ENCODE measurements around the gene VANGL2.

Gene VANGL2

DNA sequence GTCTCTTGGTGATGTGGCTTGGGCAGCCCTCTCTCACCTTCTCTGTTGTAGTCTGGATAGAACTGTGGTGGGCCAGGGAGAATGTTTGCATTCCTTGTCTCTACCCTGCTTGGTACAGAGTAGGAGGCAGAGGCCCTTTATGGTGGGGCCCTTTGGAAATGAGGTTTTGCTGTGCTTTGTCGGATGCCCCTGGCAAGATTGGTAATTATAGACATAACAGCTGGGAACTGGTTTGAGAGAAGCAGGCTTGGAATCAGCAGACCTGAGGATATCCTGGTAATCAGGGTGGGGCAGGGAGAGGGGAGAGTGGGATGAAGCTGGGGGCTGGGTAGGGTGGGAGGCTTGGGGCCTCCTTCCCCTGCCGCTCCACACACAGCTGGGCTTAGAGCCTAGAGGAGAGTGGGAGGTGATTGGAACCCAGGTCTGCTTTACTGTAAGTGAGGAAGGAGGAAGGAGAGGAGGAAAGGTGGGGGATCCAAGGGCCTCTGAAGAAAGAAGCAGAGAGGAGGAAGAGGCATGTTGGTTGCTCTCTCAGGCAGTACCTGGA lies 5.0 kb downstream of the VANGL2 start:
- Histone ChIP-seq H3K27ac (ENCODE audit: insufficient read depth, low read length, poor library complexity, severe bottlenecking) (no peak overlapping the region), H3K27me3 (replicated peaks; ENCODE audit: control insufficient read depth, insufficient read depth, low read length, poor library complexity, severe bottlenecking) (peaks cover 10% of the 10 kb centered on the region), H3K36me3 (ENCODE audit: control insufficient read depth, insufficient read depth, low read length) (no peaks in the 10 kb centered on the region), H3K9me3 (ENCODE audit: control insufficient read depth, low read length) (no peaks in the 10 kb centered on the region), H3K4me3 (ENCODE audit: insufficient read depth, low read depth, low read length, poor library complexity, severe bottlenecking) (no peak overlapping the region), H3K4me1 (ENCODE audit: control insufficient read depth, insufficient read depth, low read length, poor library complexity, severe bottlenecking) (peaks cover 7% of the 10 kb centered on the region)
- no peak for DNase-seq

DNA sequence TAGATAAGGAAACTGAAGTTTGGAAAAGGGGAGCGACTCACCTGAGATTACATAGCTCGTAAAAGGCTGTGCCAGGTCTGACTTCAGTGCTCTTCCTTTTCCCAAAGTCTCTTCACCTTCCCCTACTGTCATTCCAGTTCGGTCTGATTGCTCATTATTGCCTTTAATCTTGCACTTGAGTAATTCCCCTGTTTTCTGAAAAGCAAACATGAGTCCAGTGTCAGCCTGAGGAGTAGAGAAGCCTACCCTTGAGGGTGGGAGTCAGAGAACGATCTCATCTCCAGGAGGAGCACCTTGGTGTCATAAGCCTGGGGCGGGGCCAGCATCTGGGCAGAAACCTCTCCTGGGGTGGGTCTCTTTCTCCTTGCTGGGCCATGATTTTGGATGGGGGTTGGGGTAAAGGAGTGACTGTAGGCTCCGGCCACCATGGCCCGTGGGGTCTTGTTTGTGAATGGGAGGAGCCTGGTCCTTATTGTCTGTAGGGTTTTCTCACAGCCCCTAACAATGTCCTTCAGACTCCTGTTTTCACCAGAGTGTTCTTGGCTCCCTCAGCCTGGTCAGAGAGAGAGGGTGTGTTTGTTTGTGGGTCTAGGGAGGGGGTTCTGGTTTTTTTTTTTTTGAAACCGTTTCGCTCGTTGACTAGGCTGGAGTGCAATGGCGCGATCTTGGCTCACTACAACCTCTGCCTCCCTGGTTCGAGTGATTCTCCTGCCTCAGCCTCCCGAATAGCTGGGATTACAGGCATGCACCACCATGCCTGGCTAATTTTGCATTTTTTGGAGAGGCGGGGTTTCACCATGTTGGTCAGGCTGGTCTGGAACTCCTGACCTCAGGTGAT lies 6.0 kb downstream of the VANGL2 start:
- Histone ChIP-seq H3K27me3 (replicated peaks; ENCODE audit: control insufficient read depth, insufficient read depth, low read length, poor library complexity, severe bottlenecking) (peaks cover 3% of the 10 kb centered on the region), H3K36me3 (ENCODE audit: control insufficient read depth, insufficient read depth, low read length) (no peaks in the 10 kb centered on the region), H3K9me3 (ENCODE audit: control insufficient read depth, low read length) (no peaks in the 10 kb centered on the region), H3K4me1 (ENCODE audit: control insufficient read depth, insufficient read depth, low read length, poor library complexity, severe bottlenecking) (no peaks in the 10 kb centered on the region), H3K27ac (ENCODE audit: insufficient read depth, low read length, poor library complexity, severe bottlenecking) (no peak overlapping the region), H3K4me3 (ENCODE audit: insufficient read depth, low read depth, low read length, poor library complexity, severe bottlenecking) (no peak overlapping the region)
- no peak for DNase-seq

DNA sequence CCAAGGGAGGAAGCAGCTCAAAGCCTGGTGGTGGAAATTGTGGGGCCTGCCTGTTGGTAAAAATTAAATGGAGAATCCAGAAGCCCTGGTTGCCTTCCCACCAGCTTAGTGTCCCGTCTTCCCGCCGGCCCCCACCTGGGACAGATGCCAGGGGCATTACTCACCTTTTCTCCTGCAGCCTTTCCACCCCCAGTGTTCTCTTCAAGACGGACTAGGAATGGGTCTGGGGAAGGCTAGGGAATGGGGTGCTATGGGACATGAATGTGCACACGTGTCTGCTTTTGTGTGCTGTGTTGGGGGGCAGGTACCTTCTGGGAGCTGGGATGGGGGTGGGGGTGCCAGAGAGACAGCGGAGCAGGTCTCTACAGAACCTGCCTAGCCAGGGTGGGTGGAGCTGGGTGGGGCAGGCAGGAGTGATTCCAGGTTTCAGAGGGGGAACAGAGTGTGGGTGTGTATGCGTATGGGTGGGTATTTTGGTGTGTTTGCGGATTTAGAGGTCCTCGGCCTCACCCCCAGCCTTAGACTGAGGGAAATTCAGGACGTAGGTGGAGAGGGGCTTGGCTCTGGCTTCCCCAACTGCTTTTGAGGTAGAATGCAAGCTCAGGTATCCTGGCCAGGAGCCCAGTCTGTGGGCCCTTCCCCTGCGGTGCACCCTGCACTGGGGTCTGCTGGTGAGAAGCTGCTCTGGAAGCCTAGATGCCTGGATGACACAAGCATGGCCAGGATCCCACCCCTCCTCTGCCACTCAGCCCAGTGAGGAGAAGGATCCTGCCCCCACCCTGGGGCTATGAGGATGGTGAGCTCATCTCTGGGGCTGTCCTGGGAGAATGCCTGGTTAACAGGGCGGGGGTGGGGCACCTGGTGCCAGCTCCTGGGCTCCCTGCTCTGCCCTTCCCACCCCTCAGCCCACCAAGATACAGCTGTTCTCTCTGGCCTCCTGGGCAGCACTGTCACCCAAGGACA lies 7.8 kb downstream of the VANGL2 start:
- Histone ChIP-seq H3K27ac (ENCODE audit: insufficient read depth, low read length, poor library complexity, severe bottlenecking) (no peak overlapping the region), H3K36me3 (ENCODE audit: control insufficient read depth, insufficient read depth, low read length) (no peaks in the 10 kb centered on the region), H3K27me3 (replicated peaks; ENCODE audit: control insufficient read depth, insufficient read depth, low read length, poor library complexity, severe bottlenecking) (no peaks in the 10 kb centered on the region), H3K4me1 (ENCODE audit: control insufficient read depth, insufficient read depth, low read length, poor library complexity, severe bottlenecking) (no peaks in the 10 kb centered on the region), H3K4me3 (ENCODE audit: insufficient read depth, low read depth, low read length, poor library complexity, severe bottlenecking) (no peak overlapping the region), H3K9me3 (ENCODE audit: control insufficient read depth, low read length) (no peaks in the 10 kb centered on the region)
- no peak for DNase-seq

DNA sequence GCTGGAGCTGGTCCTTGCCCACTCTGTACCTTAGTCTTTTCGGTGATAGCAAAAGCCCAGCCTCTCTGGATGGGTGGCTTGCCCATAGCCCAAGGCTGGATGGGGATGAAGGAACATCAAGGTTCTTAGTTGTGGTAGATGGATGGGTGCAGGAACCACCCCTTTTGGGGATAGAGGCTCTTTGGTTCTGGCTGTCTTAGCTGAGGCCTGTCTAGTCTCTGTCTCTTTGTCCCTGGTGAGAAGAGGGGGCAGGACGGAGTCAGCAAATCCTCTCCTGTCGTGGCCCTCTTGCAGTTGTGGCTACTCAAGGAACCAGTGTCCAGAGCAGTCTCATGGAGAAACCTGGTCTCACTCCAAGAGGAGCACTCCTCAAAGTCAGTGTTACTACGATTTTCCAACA lies 8.5 kb downstream of the VANGL2 start:
- no peaks in the 10 kb centered on the region for H3K4me1 ChIP-seq (ENCODE audit: control insufficient read depth, insufficient read depth, low read length, poor library complexity, severe bottlenecking)
- no peaks in the 10 kb centered on the region for H3K36me3 ChIP-seq (ENCODE audit: control insufficient read depth, insufficient read depth, low read length)
- H3K27ac ChIP-seq (ENCODE audit: insufficient read depth, low read length, poor library complexity, severe bottlenecking): no peak overlapping the region
- no peaks in the 10 kb centered on the region for H3K27me3 ChIP-seq (replicated peaks; ENCODE audit: control insufficient read depth, insufficient read depth, low read length, poor library complexity, severe bottlenecking)
- no peaks in the 10 kb centered on the region for H3K9me3 ChIP-seq (ENCODE audit: control insufficient read depth, low read length)
- DNase-seq: no peak
- no peak overlapping the region for H3K4me3 ChIP-seq (ENCODE audit: insufficient read depth, low read depth, low read length, poor library complexity, severe bottlenecking)

DNA sequence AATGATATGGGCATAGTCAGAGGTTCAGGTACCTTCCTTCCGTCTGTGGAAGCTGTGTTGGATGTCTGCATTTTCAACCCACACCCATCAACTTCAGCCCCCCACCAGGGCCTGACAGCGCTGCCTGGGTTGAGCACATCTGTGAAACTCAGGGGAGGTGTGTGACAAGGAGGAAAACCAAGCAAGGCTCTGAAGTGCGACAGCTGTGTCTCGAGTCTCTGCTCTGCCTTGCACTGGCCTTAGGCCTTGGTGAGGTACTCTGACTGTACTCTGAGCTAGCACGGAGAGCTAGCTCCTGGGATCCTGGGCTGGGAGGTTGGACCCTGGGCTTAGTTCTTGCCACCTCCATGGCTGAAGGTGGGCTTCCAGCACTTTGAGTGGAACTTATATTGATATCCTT lies 9.1 kb downstream of the VANGL2 start:
- H3K4me1 ChIP-seq (ENCODE audit: control insufficient read depth, insufficient read depth, low read length, poor library complexity, severe bottlenecking): no peaks in the 10 kb centered on the region
- H3K27ac ChIP-seq (ENCODE audit: insufficient read depth, low read length, poor library complexity, severe bottlenecking): no peak overlapping the region
- H3K9me3 ChIP-seq (ENCODE audit: control insufficient read depth, low read length): no peaks in the 10 kb centered on the region
- no peak for DNase-seq
- H3K36me3 ChIP-seq (ENCODE audit: control insufficient read depth, insufficient read depth, low read length): no peaks in the 10 kb centered on the region
- H3K27me3 ChIP-seq (replicated peaks; ENCODE audit: control insufficient read depth, insufficient read depth, low read length, poor library complexity, severe bottlenecking): no peaks in the 10 kb centered on the region
- no peak overlapping the region for H3K4me3 ChIP-seq (ENCODE audit: insufficient read depth, low read depth, low read length, poor library complexity, severe bottlenecking)

DNA sequence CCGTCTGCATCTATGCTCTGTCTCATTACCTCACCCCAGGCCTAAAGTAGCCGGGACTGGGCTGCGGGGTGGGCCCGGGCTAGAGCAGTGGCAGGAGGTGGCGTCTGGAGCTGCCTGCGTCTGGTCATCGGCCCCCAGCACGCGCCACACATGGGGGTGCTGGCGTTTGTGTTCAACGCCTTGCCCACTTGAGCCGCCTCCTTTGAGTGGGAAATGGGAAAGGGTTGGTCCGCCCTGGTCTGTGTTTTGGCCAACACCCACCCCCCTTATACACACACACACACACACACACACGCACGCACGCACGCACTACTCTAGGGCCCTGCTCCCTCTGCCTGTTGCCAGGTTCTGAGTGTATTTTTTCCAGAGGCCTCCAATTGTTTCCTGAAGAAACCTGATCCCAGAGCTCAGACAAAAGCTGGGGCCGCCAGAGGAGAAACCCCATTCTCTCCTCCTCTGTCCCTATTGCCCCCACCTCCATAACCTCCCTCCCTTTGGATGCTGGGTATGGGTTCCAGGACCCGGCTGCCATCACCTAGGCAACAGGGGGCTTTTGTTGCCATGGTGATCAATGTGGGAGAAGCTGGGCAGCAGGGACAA lies 10.1 kb downstream of the VANGL2 start:
- H3K27ac ChIP-seq (ENCODE audit: insufficient read depth, low read length, poor library complexity, severe bottlenecking): no peak overlapping the region
- H3K4me1 ChIP-seq (ENCODE audit: control insufficient read depth, insufficient read depth, low read length, poor library complexity, severe bottlenecking): no peaks in the 10 kb centered on the region
- no peak overlapping the region for H3K4me3 ChIP-seq (ENCODE audit: insufficient read depth, low read depth, low read length, poor library complexity, severe bottlenecking)
- no peaks in the 10 kb centered on the region for H3K36me3 ChIP-seq (ENCODE audit: control insufficient read depth, insufficient read depth, low read length)
- H3K27me3 ChIP-seq (replicated peaks; ENCODE audit: control insufficient read depth, insufficient read depth, low read length, poor library complexity, severe bottlenecking): no peaks in the 10 kb centered on the region
- no peak for DNase-seq
- H3K9me3 ChIP-seq (ENCODE audit: control insufficient read depth, low read length): no peaks in the 10 kb centered on the region

DNA sequence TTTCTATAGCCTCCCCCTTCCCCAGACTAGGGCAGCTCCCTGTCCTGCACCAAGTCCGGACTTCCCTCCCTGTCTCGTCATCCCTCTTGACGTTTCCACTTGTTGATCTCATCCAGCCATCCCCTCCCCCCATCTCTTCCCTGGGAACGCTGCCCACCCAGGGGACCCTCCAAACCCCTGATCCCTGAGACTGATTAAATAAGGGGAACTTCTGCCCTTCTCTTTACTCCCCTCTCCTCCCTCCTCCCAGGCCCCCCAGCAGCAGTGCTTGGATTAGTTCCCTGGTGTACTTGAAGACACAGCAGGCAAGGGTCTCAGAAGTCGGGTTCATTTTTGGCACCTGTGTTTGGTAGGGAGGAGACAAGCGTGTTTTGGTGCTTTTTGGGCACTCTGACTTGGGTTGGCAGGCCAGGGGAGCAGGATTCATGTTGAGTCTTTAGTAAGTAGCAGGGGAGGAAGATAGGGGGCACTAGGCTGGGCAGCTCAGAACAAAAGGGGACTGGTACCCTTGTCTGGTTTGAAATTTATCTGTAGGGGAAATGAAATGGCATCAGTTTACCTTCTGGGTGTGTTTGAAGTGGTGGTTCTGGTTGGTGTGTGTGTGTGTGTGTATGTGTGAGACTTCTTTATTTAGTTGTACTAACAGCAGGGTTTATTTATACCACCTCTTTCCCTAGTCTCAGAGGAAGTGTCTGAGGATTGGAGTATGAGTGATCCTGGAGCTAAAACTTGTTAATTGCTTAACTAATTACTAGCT lies 11.1 kb downstream of the VANGL2 start:
- Histone ChIP-seq H3K27me3 (replicated peaks; ENCODE audit: control insufficient read depth, insufficient read depth, low read length, poor library complexity, severe bottlenecking) (no peaks in the 10 kb centered on the region), H3K9me3 (ENCODE audit: control insufficient read depth, low read length) (no peaks in the 10 kb centered on the region), H3K36me3 (ENCODE audit: control insufficient read depth, insufficient read depth, low read length) (no peaks in the 10 kb centered on the region), H3K4me3 (ENCODE audit: insufficient read depth, low read depth, low read length, poor library complexity, severe bottlenecking) (no peak overlapping the region), H3K4me1 (ENCODE audit: control insufficient read depth, insufficient read depth, low read length, poor library complexity, severe bottlenecking) (no peaks in the 10 kb centered on the region), H3K27ac (ENCODE audit: insufficient read depth, low read length, poor library complexity, severe bottlenecking) (no peak overlapping the region)
- no peak for DNase-seq

DNA sequence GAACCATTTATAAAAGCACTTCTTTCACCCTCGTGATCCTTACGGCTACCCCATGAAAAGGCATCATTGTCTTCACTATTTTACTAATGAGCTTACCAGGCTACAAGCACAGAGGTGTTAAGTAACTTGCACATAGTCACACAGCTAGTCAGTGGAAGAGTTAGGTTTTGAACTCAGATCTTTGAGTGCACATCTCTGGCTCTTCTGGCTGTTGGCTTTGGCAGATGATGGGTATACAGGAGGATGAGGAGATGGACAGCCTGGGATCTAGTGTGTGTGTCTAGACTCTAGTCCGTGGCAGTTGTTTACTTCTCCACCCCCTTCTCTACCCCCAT lies 11.6 kb downstream of the VANGL2 start:
- no peaks in the 10 kb centered on the region for H3K4me1 ChIP-seq (ENCODE audit: control insufficient read depth, insufficient read depth, low read length, poor library complexity, severe bottlenecking)

DNA sequence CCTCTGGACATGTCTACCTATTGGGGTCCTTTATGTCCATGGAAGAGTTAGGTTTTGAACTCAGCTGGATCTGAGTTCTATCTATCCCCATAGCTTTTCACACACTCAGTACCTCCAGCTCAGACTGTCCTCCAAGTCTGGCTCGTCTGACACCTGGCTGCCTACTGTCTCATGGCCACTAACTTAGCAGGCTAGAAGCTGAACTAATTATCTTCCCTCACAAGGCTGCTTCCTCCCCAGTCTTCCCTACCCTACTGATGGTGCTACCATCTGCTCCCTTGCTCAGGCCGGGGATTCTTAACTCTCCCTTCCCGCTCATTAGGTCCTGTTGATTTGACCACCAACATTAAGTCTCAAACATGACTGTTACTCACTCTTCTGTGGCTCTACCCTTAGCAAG lies 13.4 kb downstream of the VANGL2 start:
- Histone ChIP-seq H3K9me3 (ENCODE audit: control insufficient read depth, low read length) (no peaks in the 10 kb centered on the region), H3K36me3 (ENCODE audit: control insufficient read depth, insufficient read depth, low read length) (no peaks in the 10 kb centered on the region), H3K27ac (ENCODE audit: insufficient read depth, low read length, poor library complexity, severe bottlenecking) (no peak overlapping the region), H3K4me3 (ENCODE audit: insufficient read depth, low read depth, low read length, poor library complexity, severe bottlenecking) (no peak overlapping the region), H3K27me3 (replicated peaks; ENCODE audit: control insufficient read depth, insufficient read depth, low read length, poor library complexity, severe bottlenecking) (no peaks in the 10 kb centered on the region), H3K4me1 (ENCODE audit: control insufficient read depth, insufficient read depth, low read length, poor library complexity, severe bottlenecking) (no peaks in the 10 kb centered on the region)
- no peak for DNase-seq

More for the DNA sequence above, 11.6 kb downstream of the VANGL2 start:
- no peak overlapping the region for H3K4me3 ChIP-seq (ENCODE audit: insufficient read depth, low read depth, low read length, poor library complexity, severe bottlenecking)
- DNase-seq: no peak
- H3K27me3 ChIP-seq (replicated peaks; ENCODE audit: control insufficient read depth, insufficient read depth, low read length, poor library complexity, severe bottlenecking): no peaks in the 10 kb centered on the region
- H3K27ac ChIP-seq (ENCODE audit: insufficient read depth, low read length, poor library complexity, severe bottlenecking): no peak overlapping the region
- no peaks in the 10 kb centered on the region for H3K9me3 ChIP-seq (ENCODE audit: control insufficient read depth, low read length)
- H3K36me3 ChIP-seq (ENCODE audit: control insufficient read depth, insufficient read depth, low read length): no peaks in the 10 kb centered on the region

Data from effector memory CD4-positive, alpha-beta T cell (primary cell).